Skeletal muscle tissue (tissue), 4 donors: Measurements from ENCODE around the gene PMF1. TPM values are rescaled to one million over a fixed set of nuclear protein-coding genes. Genes with fewer than 3 reads are reported as not detected.

Source experiments
- H3K27ac ChIP-seq: one replicate; pipeline ENCODE4 v1.7.0; 2013; ENCODE audit warnings: mild to moderate bottlenecking, low read depth, low read length, inconsistent platforms
- H3K27me3 ChIP-seq, 3 donors: one replicate each; pipeline ENCODE4 v1.7.0; 2013; ENCODE audit warnings: low read length in 3 of 3; ENCODE audit not compliant: control insufficient read depth in 3 of 3, insufficient read depth in 3 of 3
- H3K36me3 ChIP-seq, 3 donors: one replicate each; pipeline ENCODE4 v1.7.0; 2013; ENCODE audit warnings: low read length in 3 of 3; ENCODE audit not compliant: control insufficient read depth in 3 of 3, insufficient read depth in 3 of 3
- H3K4me1 ChIP-seq, 3 donors: one replicate each; pipeline ENCODE4 v1.7.0; 2013; ENCODE audit warnings: low read length in 3 of 3, mild to moderate bottlenecking in 3 of 3; ENCODE audit not compliant: control insufficient read depth in 3 of 3, insufficient read depth in 3 of 3
- H3K4me3 ChIP-seq, 3 donors: one replicate each; pipeline ENCODE4 v1.7.0; 2013; ENCODE audit warnings: low read length in 3 of 3
- H3K9ac ChIP-seq, 3 donors: one replicate each; pipeline ENCODE4 v1.7.0; 2013; ENCODE audit warnings: low read length in 3 of 3, mild to moderate bottlenecking in 3 of 3, moderate library complexity in 2 of 3, low read depth in 1 of 3
- H3K9me3 ChIP-seq, 3 donors: one replicate each; pipeline ENCODE4 v1.7.0; 2013; ENCODE audit warnings: low read length in 3 of 3; ENCODE audit not compliant: control insufficient read depth in 3 of 3
- total RNA-seq: library from RNA; depleted of rRNA; stranded (reverse); fragments of >200 nt; gene quantifications from one replicate; pipeline ENCODE4 v1.2.3, GENCODE V29; 2014
- donor health status: Osteomylitis.

The PMF1 gene
- total RNA-seq, 1 donor from 2014 or later = 50.6 TPM

- peaks cover 28 to 43% (median 33%) of the 10 kb centered on the region in 3 donors for H3K36me3 ChIP-seq
- H3K27ac ChIP-seq = no peak overlapping the region
- no peak overlapping the region for H3K4me3 ChIP-seq
- peaks cover 2 to 6% (median 5%) of the 10 kb centered on the region in 3 donors for H3K4me1 ChIP-seq
- no peaks in the 10 kb centered on the region for H3K9me3 ChIP-seq
- no peaks in the 10 kb centered on the region for H3K27me3 ChIP-seq
- H3K9ac ChIP-seq = no peak overlapping the region
Measured at GRCh38 chr1:156232201-156232894, 19.5 kb downstream of the PMF1 start.

- Histone ChIP-seq H3K4me1 (peaks cover 2 to 6% (median 2%) of the 10 kb centered on the region in 3 donors), H3K9ac (no peak overlapping the region), H3K27me3 (no peaks in the 10 kb centered on the region), H3K4me3 (no peak overlapping the region), H3K27ac (no peak overlapping the region), H3K9me3 (no peaks in the 10 kb centered on the region), H3K36me3 (peaks cover 34 to 49% (median 38%) of the 10 kb centered on the region in 3 donors)
Measured at GRCh38 chr1:156233426-156234127, 20.8 kb downstream of the PMF1 start.

GRCh38 chr1:156236164-156236563 lies 23.4 kb downstream of the PMF1 start:
- peaks cover 52 to 60% (median 56%) of the 10 kb centered on the region in 3 donors for H3K36me3 ChIP-seq
- no peaks in the 10 kb centered on the region for H3K9me3 ChIP-seq
- H3K9ac ChIP-seq = no peak overlapping the region

GRCh38 chr1:156238248-156238647 lies 25.4 kb downstream of the PMF1 start:
- Histone ChIP-seq H3K4me3 (no peak overlapping the region), H3K27ac (no peak overlapping the region), H3K9me3 (no peaks in the 10 kb centered on the region), H3K36me3 (peaks cover 50 to 64% (median 54%) of the 10 kb centered on the region in 3 donors), H3K9ac (no peak overlapping the region), H3K27me3 (peaks cover 0 to 3% (median 0%) of the 10 kb centered on the region in 3 donors), H3K4me1 (no peaks in the 10 kb centered on the region)

More at GRCh38 chr1:156236164-156236563, 23.4 kb downstream of the PMF1 start:
- peaks cover 0 to under 1% (median 0%) of the 10 kb centered on the region in 3 donors for H3K27me3 ChIP-seq
- no peak overlapping the region for H3K27ac ChIP-seq
- H3K4me1 ChIP-seq = peaks cover 0 to 6% (median 0%) of the 10 kb centered on the region in 3 donors
- no peak overlapping the region for H3K4me3 ChIP-seq

GRCh38 chr1:156241311-156241811 lies 28.6 kb downstream of the PMF1 start:
- Histone ChIP-seq H3K4me1 (peaks cover 10 to 11% (median 10%) of the 10 kb centered on the region in 3 donors), H3K9ac (no peak overlapping the region), H3K9me3 (no peaks in the 10 kb centered on the region), H3K4me3 (no peak overlapping the region), H3K27me3 (peaks cover 19 to 24% (median 23%) of the 10 kb centered on the region in 3 donors), H3K36me3 (peaks cover 37 to 47% (median 38%) of the 10 kb centered on the region in 3 donors), H3K27ac (no peak overlapping the region)

- H3K36me3 ChIP-seq = peaks cover 31 to 42% (median 32%) of the 10 kb centered on the region in 3 donors
- H3K4me1 ChIP-seq = peaks cover 11 to 14% (median 14%) of the 10 kb centered on the region in 3 donors
- no peak within 1 kb of the TSS for H3K4me3 ChIP-seq
- no peaks in the 10 kb centered on the region for H3K9me3 ChIP-seq
- H3K27me3 ChIP-seq = peaks cover 19 to 30% (median 28%) of the 10 kb centered on the region in 3 donors
- H3K9ac ChIP-seq = no peak within 1 kb of the TSS
- H3K27ac ChIP-seq = no peak within 1 kb of the TSS
Measured at GRCh38 chr1:156241926-156242325, 29.1 kb downstream of the PMF1 start, which contains the start of gene BGLAP. Gene BGLAP (plus strand): TSS chr1:156242184. CDS start chr1:156242232, 48 bp downstream.

GRCh38 chr1:156242738-156243137 lies 29.9 kb downstream of the PMF1 start:
- peaks cover 16 to 23% (median 20%) of the 10 kb centered on the region in 3 donors for H3K4me1 ChIP-seq
- peaks cover 27 to 36% (median 27%) of the 10 kb centered on the region in 3 donors for H3K36me3 ChIP-seq
- H3K9me3 ChIP-seq = no peaks in the 10 kb centered on the region
- no peak overlapping the region for H3K27ac ChIP-seq
- H3K27me3 ChIP-seq = peaks cover 19 to 31% (median 28%) of the 10 kb centered on the region in 3 donors
- H3K9ac ChIP-seq = no peak overlapping the region
- H3K4me3 ChIP-seq = no peak overlapping the region

GRCh38 chr1:156244126-156244525 lies 31.3 kb downstream of the PMF1 start:
- H3K4me1 ChIP-seq = peaks cover 21 to 28% (median 22%) of the 10 kb centered on the region in 3 donors
- H3K4me3 ChIP-seq = no peak overlapping the region
- no peaks in the 10 kb centered on the region for H3K9me3 ChIP-seq
- peaks cover 19 to 31% (median 28%) of the 10 kb centered on the region in 3 donors for H3K27me3 ChIP-seq
- no peak overlapping the region for H3K9ac ChIP-seq
- H3K27ac ChIP-seq = no peak overlapping the region
- peaks cover 15 to 22% (median 16%) of the 10 kb centered on the region in 3 donors for H3K36me3 ChIP-seq

- H3K9ac ChIP-seq = no peak overlapping the region
- H3K9me3 ChIP-seq = no peaks in the 10 kb centered on the region
Measured at GRCh38 chr1:156244712-156245111, 31.9 kb downstream of the PMF1 start.

More at GRCh38 chr1:156244712-156245111, 31.9 kb downstream of the PMF1 start:
- peaks cover 21 to 28% (median 22%) of the 10 kb centered on the region in 3 donors for H3K4me1 ChIP-seq
- H3K27me3 ChIP-seq = peaks cover 19 to 31% (median 28%) of the 10 kb centered on the region in 3 donors
- no peak overlapping the region for H3K4me3 ChIP-seq
- H3K27ac ChIP-seq = no peak overlapping the region
- peaks cover 13 to 20% (median 15%) of the 10 kb centered on the region in 3 donors for H3K36me3 ChIP-seq
